ENCODE measurements around the gene NHS. TPM values are rescaled to one million over a fixed set of nuclear protein-coding genes. Genes with fewer than 3 reads are reported as not detected.

NHS gene
- total RNA-seq, 1 donor from 2014 or later: 3.5 TPM

GRCh38 chrX:17591741-17592110 lies 216.7 kb downstream of the NHS start:
- DNase-seq: no peak

- DNase-seq: no peak
Measured at GRCh38 chrX:17592117-17592516, 217.1 kb downstream of the NHS start.

GRCh38 chrX:17594693-17595092 lies 219.7 kb downstream of the NHS start:
- no peak for DNase-seq

- DNase-seq: no peak
Measured at GRCh38 chrX:17595456-17596035, 220.5 kb downstream of the NHS start.

- no peak for DNase-seq
Measured at GRCh38 chrX:17596061-17596460, 221.1 kb downstream of the NHS start.

- DNase-seq: no peak
Measured at GRCh38 chrX:17596546-17597205, 221.7 kb downstream of the NHS start.

- no peak for DNase-seq
Measured at GRCh38 chrX:17597327-17597726, 222.3 kb downstream of the NHS start.

- DNase-seq: peak; percentile 84
Measured at GRCh38 chrX:17597836-17598439, 222.9 kb downstream of the NHS start.

- no peak for DNase-seq
Measured at GRCh38 chrX:17601441-17602200, 226.6 kb downstream of the NHS start.

- DNase-seq: no peak
Measured at GRCh38 chrX:17602245-17602644, 227.2 kb downstream of the NHS start.

GRCh38 chrX:17603196-17603595 lies 228.2 kb downstream of the NHS start:
- no peak for DNase-seq

- no peak for DNase-seq
Measured at GRCh38 chrX:17605676-17606075, 230.7 kb downstream of the NHS start.

GRCh38 chrX:17606231-17606630 lies 231.2 kb downstream of the NHS start:
- DNase-seq: no peak

- no peak for DNase-seq
Measured at GRCh38 chrX:17608888-17609287, 233.9 kb downstream of the NHS start.

- no peak for DNase-seq
Measured at GRCh38 chrX:17610788-17611187, 235.8 kb downstream of the NHS start.

GRCh38 chrX:17613979-17614588 lies 239.1 kb downstream of the NHS start:
- DNase-seq: no peak

- no peak for DNase-seq
Measured at GRCh38 chrX:17616936-17617335, 241.9 kb downstream of the NHS start.

GRCh38 chrX:17617806-17618205 lies 242.8 kb downstream of the NHS start:
- peak; percentile 35 for DNase-seq

- peak; percentile 24 for DNase-seq
Measured at GRCh38 chrX:17621566-17622270, 246.7 kb downstream of the NHS start.

- no peak for DNase-seq
Measured at GRCh38 chrX:17622331-17622730, 247.3 kb downstream of the NHS start.

GRCh38 chrX:17623750-17624149 lies 248.8 kb downstream of the NHS start:
- no peak for DNase-seq

- no peak for DNase-seq
Measured at GRCh38 chrX:17627026-17627425, 252.0 kb downstream of the NHS start.
